ENCODE data around the gene FIBIN. TPM values are rescaled to one million over a fixed set of nuclear protein-coding genes. Genes with fewer than 3 reads are reported as not detected.

FIBIN gene
- total and polyA plus RNA-seq, 2 experiments from 2014 or later: 36.5 to 36.7 TPM

GRCh38 chr11:27013781-27014361, 20.0 kb downstream of the FIBIN start:
- Histone ChIP-seq H3K4me1 (ENCODE audit: insufficient read depth) (peaks cover 27% of the 10 kb centered on the region), H2AFZ (no peak overlapping the region), H3K36me3 (replicated peaks; ENCODE audit: insufficient read depth, low read depth) (no peaks in the 10 kb centered on the region), H3K27me3 (no peaks in the 10 kb centered on the region), H3K4me2 (peak overlapping the region; percentile 57), H3K79me2 (no peaks in the 10 kb centered on the region), H3K9me2 (replicated peaks; ENCODE audit: insufficient read depth) (no peaks in the 10 kb centered on the region), H3K9me3 (ENCODE audit: low read depth) (no peaks in the 10 kb centered on the region), H4K20me1 (ENCODE audit: insufficient read depth, poor library complexity, severe bottlenecking) (no peaks in the 10 kb centered on the region), H3K27ac (peak overlapping the region; percentile 57), H3K4me3 (no peak overlapping the region)
- WGBS (ENCODE audit: low lambda C conversion rate, missing lambda C conversion rate): 15% methylated on average over 4 of the region's 4 CpGs
- peak; percentile 32 for DNase-seq (ENCODE audit: low spot score)
- TF ChIP-seq CTCF (IDR thresholded peaks at IDR 0.05; ENCODE audit: poor library complexity) (no peak), EZH2phosphoT487 (IDR thresholded peaks at IDR 0.05; ENCODE audit: low read depth, severe bottlenecking, unreplicated experiment) (no peak), EZH2 (IDR thresholded peaks at IDR 0.05; ENCODE audit: borderline replicate concordance) (no peak)

- no peaks in the 10 kb centered on the region for H3K36me3 ChIP-seq (replicated peaks; ENCODE audit: insufficient read depth, low read depth)
- H3K4me1 ChIP-seq (ENCODE audit: insufficient read depth): peaks cover 10% of the 10 kb centered on the region
- H3K9me3 ChIP-seq (ENCODE audit: low read depth): no peaks in the 10 kb centered on the region
- H3K9me2 ChIP-seq (replicated peaks; ENCODE audit: insufficient read depth): no peaks in the 10 kb centered on the region
- no peak for TF ChIP-seq CTCF (IDR thresholded peaks at IDR 0.05; ENCODE audit: poor library complexity)
- no peak for TF ChIP-seq EZH2phosphoT487 (IDR thresholded peaks at IDR 0.05; ENCODE audit: low read depth, severe bottlenecking, unreplicated experiment)
- TF ChIP-seq EZH2 (IDR thresholded peaks at IDR 0.05; ENCODE audit: borderline replicate concordance): no peak
- no peak overlapping the region for H3K4me3 ChIP-seq
- H3K4me2 ChIP-seq: no peak overlapping the region
- no peak overlapping the region for H2AFZ ChIP-seq
- DNase-seq (ENCODE audit: low spot score): no peak
- H3K27me3 ChIP-seq: no peaks in the 10 kb centered on the region
- no peaks in the 10 kb centered on the region for H4K20me1 ChIP-seq (ENCODE audit: insufficient read depth, poor library complexity, severe bottlenecking)
- no peaks in the 10 kb centered on the region for H3K79me2 ChIP-seq
- no peak overlapping the region for H3K27ac ChIP-seq
Observed at GRCh38 chr11:27018902-27019529, 25.1 kb downstream of the FIBIN start.

GRCh38 chr11:27020751-27021150, 26.8 kb downstream of the FIBIN start:
- Histone ChIP-seq H3K4me1 (ENCODE audit: insufficient read depth) (peaks cover 5% of the 10 kb centered on the region), H3K79me2 (no peaks in the 10 kb centered on the region), H3K36me3 (replicated peaks; ENCODE audit: insufficient read depth, low read depth) (no peaks in the 10 kb centered on the region), H3K4me3 (no peak overlapping the region), H3K27ac (no peak overlapping the region), H3K9me3 (ENCODE audit: low read depth) (no peaks in the 10 kb centered on the region), H3K4me2 (no peak overlapping the region), H2AFZ (no peak overlapping the region), H3K9me2 (replicated peaks; ENCODE audit: insufficient read depth) (no peaks in the 10 kb centered on the region), H4K20me1 (ENCODE audit: insufficient read depth, poor library complexity, severe bottlenecking) (no peaks in the 10 kb centered on the region), H3K27me3 (no peaks in the 10 kb centered on the region)
- WGBS (ENCODE audit: low lambda C conversion rate, missing lambda C conversion rate): 74% methylated on average over 2 of the region's 2 CpGs
- no peak for TF ChIP-seq EZH2phosphoT487 (IDR thresholded peaks at IDR 0.05; ENCODE audit: low read depth, severe bottlenecking, unreplicated experiment)
- no peak for TF ChIP-seq CTCF (IDR thresholded peaks at IDR 0.05; ENCODE audit: poor library complexity)
- TF ChIP-seq EZH2 (IDR thresholded peaks at IDR 0.05; ENCODE audit: borderline replicate concordance): no peak
- DNase-seq (ENCODE audit: low spot score): peak; percentile 42

Data from hepatocyte (in vitro differentiated cells).